Measurements from ENCODE around the gene ABCG4.

DNA sequence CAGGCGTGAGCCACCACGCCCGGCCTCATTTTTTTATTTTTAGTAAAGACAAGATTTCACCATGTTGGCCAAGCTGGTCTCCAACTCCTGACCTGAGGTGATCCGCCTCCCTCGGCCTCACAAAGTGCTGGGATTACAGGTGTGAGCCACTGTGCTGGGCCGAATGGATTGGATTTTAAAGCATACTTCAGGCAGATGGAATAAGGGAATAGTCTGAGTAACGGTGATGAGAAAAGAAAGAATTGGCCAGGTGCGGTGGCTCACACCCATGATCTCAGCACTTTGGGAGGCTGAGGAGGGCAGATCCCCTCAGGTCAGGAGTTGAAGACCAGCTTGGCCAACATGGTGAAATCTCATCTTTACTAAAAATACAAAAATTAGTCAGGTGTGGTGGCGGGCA, 55.2 kb downstream of the ABCG4 start:
- TF ChIP-seq, protein P1, sequence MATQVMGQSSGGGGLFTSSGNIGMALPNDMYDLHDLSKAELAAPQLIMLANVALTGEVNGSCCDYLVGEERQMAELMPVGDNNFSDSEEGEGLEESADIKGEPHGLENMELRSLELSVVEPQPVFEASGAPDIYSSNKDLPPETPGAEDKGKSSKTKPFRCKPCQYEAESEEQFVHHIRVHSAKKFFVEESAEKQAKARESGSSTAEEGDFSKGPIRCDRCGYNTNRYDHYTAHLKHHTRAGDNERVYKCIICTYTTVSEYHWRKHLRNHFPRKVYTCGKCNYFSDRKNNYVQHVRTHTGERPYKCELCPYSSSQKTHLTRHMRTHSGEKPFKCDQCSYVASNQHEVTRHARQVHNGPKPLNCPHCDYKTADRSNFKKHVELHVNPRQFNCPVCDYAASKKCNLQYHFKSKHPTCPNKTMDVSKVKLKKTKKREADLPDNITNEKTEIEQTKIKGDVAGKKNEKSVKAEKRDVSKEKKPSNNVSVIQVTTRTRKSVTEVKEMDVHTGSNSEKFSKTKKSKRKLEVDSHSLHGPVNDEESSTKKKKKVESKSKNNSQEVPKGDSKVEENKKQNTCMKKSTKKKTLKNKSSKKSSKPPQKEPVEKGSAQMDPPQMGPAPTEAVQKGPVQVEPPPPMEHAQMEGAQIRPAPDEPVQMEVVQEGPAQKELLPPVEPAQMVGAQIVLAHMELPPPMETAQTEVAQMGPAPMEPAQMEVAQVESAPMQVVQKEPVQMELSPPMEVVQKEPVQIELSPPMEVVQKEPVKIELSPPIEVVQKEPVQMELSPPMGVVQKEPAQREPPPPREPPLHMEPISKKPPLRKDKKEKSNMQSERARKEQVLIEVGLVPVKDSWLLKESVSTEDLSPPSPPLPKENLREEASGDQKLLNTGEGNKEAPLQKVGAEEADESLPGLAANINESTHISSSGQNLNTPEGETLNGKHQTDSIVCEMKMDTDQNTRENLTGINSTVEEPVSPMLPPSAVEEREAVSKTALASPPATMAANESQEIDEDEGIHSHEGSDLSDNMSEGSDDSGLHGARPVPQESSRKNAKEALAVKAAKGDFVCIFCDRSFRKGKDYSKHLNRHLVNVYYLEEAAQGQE (IDR thresholded peaks at IDR 0.05; ENCODE audit: low read depth): no peak
- TF ChIP-seq, protein P2, sequence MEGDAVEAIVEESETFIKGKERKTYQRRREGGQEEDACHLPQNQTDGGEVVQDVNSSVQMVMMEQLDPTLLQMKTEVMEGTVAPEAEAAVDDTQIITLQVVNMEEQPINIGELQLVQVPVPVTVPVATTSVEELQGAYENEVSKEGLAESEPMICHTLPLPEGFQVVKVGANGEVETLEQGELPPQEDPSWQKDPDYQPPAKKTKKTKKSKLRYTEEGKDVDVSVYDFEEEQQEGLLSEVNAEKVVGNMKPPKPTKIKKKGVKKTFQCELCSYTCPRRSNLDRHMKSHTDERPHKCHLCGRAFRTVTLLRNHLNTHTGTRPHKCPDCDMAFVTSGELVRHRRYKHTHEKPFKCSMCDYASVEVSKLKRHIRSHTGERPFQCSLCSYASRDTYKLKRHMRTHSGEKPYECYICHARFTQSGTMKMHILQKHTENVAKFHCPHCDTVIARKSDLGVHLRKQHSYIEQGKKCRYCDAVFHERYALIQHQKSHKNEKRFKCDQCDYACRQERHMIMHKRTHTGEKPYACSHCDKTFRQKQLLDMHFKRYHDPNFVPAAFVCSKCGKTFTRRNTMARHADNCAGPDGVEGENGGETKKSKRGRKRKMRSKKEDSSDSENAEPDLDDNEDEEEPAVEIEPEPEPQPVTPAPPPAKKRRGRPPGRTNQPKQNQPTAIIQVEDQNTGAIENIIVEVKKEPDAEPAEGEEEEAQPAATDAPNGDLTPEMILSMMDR (IDR thresholded peaks at IDR 0.05 in 2 of 3, conservative IDR thresholded peaks at IDR 0.05 in 1 of 3; ENCODE audit: borderline replicate concordance in 1 of 3, insufficient read depth in 1 of 3, low read depth in 2 of 3, low read length in 2 of 3): no peak
- TF ChIP-seq ZNF274 (IDR thresholded peaks at IDR 0.05; ENCODE audit: low read depth, low read length) (no peak), ZFX (IDR thresholded peaks at IDR 0.05) (no peak), SIN3A (IDR thresholded peaks at IDR 0.05; ENCODE audit: low read depth) (no peak), EZH2 (IDR thresholded peaks at IDR 0.05) (no peak), SP1 (IDR thresholded peaks at IDR 0.05; ENCODE audit: low read depth) (no peak), TCF7L2 (IDR thresholded peaks at IDR 0.05; ENCODE audit: borderline replicate concordance, extremely low read depth, insufficient read depth, insufficient read length) (no peak), CBX3 (IDR thresholded peaks at IDR 0.05; ENCODE audit: low read depth) (no peak), RAD21 (IDR thresholded peaks at IDR 0.05; ENCODE audit: low read depth) (no peak), EZH2phosphoT487 (IDR thresholded peaks at IDR 0.05; ENCODE audit: borderline replicate concordance) (no peak)
- TF ChIP-seq, protein P3, sequence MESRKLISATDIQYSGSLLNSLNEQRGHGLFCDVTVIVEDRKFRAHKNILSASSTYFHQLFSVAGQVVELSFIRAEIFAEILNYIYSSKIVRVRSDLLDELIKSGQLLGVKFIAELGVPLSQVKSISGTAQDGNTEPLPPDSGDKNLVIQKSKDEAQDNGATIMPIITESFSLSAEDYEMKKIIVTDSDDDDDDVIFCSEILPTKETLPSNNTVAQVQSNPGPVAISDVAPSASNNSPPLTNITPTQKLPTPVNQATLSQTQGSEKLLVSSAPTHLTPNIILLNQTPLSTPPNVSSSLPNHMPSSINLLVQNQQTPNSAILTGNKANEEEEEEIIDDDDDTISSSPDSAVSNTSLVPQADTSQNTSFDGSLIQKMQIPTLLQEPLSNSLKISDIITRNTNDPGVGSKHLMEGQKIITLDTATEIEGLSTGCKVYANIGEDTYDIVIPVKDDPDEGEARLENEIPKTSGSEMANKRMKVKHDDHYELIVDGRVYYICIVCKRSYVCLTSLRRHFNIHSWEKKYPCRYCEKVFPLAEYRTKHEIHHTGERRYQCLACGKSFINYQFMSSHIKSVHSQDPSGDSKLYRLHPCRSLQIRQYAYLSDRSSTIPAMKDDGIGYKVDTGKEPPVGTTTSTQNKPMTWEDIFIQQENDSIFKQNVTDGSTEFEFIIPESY (IDR thresholded peaks at IDR 0.05; ENCODE audit: extremely low read depth, insufficient replicate concordance, low read length): no peak
- TF ChIP-seq, protein P4, sequence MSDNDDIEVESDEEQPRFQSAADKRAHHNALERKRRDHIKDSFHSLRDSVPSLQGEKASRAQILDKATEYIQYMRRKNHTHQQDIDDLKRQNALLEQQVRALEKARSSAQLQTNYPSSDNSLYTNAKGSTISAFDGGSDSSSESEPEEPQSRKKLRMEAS (IDR thresholded peaks at IDR 0.05): no peak
